ENCODE data around the gene GPHN. TPM values are rescaled to one million over a fixed set of nuclear protein-coding genes. Genes with fewer than 3 reads are reported as not detected.

The GPHN gene
- total and polyA plus RNA-seq, 10 of the 15 experiments (the other 5 are each of a cell fraction or from before 2014, with no cell fraction given): 22.3 to 48.8 (median 33.1) TPM

DNA sequence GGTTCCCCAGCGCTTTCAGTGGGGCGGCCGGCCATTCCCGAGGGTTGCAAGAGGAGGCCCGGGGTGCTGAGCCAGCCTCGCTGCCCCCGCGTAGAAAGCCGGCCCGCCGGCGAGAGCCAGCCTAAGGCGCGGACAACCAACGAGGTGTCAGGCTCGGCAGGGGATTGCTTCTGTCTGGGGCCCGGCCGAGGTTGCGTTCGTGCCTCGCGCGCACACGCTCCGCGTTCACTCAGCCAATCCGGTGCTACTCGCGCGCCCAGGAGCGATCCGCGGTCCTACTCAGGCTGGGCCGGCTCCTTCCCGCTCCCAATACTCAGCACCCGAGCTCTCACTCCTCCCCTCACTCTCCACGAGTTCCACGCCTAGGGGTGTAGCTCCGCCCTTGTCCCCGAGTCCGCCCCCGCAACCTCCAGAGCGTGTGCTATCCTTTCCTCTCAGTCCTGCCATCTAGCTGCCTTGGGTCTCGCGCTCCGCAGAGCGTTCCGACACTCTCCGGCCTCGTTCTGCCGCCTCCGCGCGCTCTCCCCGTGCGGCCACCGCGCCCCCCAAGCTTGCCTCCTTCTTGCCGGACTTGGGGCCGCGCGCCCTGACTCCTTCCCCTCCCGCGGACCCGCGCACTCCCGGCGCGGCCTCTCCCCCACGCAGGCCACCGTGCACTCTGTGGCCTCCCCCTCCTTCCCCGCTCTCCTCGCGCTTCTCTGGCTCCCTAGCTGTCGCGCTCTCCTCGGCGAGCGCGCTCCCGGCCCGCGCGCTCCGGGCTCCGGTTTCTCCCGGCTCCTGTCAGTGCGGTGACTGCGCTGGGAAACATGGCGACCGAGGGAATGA is at the start of gene GPHN (continued):
- no peak for TF ChIP-seq BMI1 (IDR thresholded peaks at IDR 0.05; ENCODE audit: borderline replicate concordance)
- no peak for TF ChIP-seq TCF7 (IDR thresholded peaks at IDR 0.05; ENCODE audit: borderline replicate concordance)
- no peak; the same call in 1 of the 2 replicates for TF ChIP-seq LARP7 (IDR thresholded peaks at IDR 0.05)
- TF ChIP-seq, protein P1, sequence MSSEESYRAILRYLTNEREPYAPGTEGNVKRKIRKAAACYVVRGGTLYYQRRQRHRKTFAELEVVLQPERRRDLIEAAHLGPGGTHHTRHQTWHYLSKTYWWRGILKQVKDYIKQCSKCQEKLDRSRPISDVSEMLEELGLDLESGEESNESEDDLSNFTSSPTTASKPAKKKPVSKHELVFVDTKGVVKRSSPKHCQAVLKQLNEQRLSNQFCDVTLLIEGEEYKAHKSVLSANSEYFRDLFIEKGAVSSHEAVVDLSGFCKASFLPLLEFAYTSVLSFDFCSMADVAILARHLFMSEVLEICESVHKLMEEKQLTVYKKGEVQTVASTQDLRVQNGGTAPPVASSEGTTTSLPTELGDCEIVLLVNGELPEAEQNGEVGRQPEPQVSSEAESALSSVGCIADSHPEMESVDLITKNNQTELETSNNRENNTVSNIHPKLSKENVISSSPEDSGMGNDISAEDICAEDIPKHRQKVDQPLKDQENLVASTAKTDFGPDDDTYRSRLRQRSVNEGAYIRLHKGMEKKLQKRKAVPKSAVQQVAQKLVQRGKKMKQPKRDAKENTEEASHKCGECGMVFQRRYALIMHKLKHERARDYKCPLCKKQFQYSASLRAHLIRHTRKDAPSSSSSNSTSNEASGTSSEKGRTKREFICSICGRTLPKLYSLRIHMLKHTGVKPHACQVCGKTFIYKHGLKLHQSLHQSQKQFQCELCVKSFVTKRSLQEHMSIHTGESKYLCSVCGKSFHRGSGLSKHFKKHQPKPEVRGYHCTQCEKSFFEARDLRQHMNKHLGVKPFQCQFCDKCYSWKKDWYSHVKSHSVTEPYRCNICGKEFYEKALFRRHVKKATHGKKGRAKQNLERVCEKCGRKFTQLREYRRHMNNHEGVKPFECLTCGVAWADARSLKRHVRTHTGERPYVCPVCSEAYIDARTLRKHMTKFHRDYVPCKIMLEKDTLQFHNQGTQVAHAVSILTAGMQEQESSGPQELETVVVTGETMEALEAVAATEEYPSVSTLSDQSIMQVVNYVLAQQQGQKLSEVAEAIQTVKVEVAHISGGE (CRISPR knock-in tag; IDR thresholded peaks at IDR 0.05): no peak
- TF ChIP-seq TBL1XR1 (IDR thresholded peaks at IDR 0.05; ENCODE audit: low read depth, low read length): peak; percentile 61; the same call in 1 of the 2 replicates
- no peak for TF ChIP-seq ZBED1 (IDR thresholded peaks at IDR 0.05; ENCODE audit: borderline replicate concordance)
- TF ChIP-seq, protein P2, sequence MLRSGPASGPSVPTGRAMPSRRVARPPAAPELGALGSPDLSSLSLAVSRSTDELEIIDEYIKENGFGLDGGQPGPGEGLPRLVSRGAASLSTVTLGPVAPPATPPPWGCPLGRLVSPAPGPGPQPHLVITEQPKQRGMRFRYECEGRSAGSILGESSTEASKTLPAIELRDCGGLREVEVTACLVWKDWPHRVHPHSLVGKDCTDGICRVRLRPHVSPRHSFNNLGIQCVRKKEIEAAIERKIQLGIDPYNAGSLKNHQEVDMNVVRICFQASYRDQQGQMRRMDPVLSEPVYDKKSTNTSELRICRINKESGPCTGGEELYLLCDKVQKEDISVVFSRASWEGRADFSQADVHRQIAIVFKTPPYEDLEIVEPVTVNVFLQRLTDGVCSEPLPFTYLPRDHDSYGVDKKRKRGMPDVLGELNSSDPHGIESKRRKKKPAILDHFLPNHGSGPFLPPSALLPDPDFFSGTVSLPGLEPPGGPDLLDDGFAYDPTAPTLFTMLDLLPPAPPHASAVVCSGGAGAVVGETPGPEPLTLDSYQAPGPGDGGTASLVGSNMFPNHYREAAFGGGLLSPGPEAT (IDR thresholded peaks at IDR 0.05; ENCODE audit: low read depth): peak; percentile 82; the same call in 1 of the 2 replicates
- TF ChIP-seq ATF3 (IDR thresholded peaks at IDR 0.05; ENCODE audit: borderline replicate concordance, extremely low read depth, low read depth, low read length): no peak
- no peak for TF ChIP-seq IRF3 (IDR thresholded peaks at IDR 0.05)
- TF ChIP-seq ZNF207 (IDR thresholded peaks at IDR 0.05; ENCODE audit: borderline replicate concordance): peak; percentile 22; the same call in 1 of the 2 replicates
- TF ChIP-seq ZBTB40 (IDR thresholded peaks at IDR 0.05; ENCODE audit: borderline replicate concordance): no peak
- peak; percentile 79 for TF ChIP-seq TAF1 (IDR thresholded peaks at IDR 0.05; ENCODE audit: borderline replicate concordance, low read depth, low read length)
- TF ChIP-seq, protein P3, sequence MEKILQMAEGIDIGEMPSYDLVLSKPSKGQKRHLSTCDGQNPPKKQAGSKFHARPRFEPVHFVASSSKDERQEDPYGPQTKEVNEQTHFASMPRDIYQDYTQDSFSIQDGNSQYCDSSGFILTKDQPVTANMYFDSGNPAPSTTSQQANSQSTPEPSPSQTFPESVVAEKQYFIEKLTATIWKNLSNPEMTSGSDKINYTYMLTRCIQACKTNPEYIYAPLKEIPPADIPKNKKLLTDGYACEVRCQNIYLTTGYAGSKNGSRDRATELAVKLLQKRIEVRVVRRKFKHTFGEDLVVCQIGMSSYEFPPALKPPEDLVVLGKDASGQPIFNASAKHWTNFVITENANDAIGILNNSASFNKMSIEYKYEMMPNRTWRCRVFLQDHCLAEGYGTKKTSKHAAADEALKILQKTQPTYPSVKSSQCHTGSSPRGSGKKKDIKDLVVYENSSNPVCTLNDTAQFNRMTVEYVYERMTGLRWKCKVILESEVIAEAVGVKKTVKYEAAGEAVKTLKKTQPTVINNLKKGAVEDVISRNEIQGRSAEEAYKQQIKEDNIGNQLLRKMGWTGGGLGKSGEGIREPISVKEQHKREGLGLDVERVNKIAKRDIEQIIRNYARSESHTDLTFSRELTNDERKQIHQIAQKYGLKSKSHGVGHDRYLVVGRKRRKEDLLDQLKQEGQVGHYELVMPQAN (conservative IDR thresholded peaks at IDR 0.05): peak; percentile 4; the same call in 1 of the 2 replicates
- 0 out of 2 replicates have a peak, but pooled peaks have one; percentile 31 for TF ChIP-seq RUNX3 (IDR thresholded peaks at IDR 0.05; ENCODE audit: low read length)
- TF ChIP-seq PML (IDR thresholded peaks at IDR 0.05; ENCODE audit: low read length): peak; percentile 79
